SK-MEL-5 (cell line): Measurements from ENCODE around the gene RENBP. TPM values are rescaled to one million over a fixed set of nuclear protein-coding genes. Genes with fewer than 3 reads are reported as not detected.

Experiments used
- DNase-seq: peaks from one replicate; pipeline ENCODE4 v3.0.0-alpha.2; 2016; ENCODE audit warnings: low read depth, low spot score
- in situ Hi-C: cut with HindIII; loops from 2 replicates; pipeline ENCODE4 v1.10.0; 2016; ENCODE audit warnings: low sequenced_read_pairs, high pct_unique_total_duplicates, low pct_unique_long_range_greater_than_20kb
- small RNA-seq, 2 experiments: library from RNA; depleted of rRNA; stranded (forward); fragments of <200 nt; gene quantifications; one replicate each; pipeline ENCODE3, GENCODE V24; 2014
- total RNA-seq: library from RNA; depleted of rRNA; stranded (reverse); fragments of >200 nt; shearing (Covaris generic); gene quantifications from 2 replicates; pipeline ENCODE4 v1.2.3, GENCODE V29; 2014; rRNA removed

RENBP gene
- total RNA-seq, 1 experiment from 2014 or later, result 12.3 TPM

- no peak for DNase-seq
- in situ Hi-C loops, result no loop called here
Observed at GRCh38 chrX:153887385-153887784, 57.1 kb downstream of the RENBP start.

GRCh38 chrX:153886915-153887314 is 57.5 kb downstream of the RENBP start:
- no peak for DNase-seq
- in situ Hi-C loops, result no loop called here

GRCh38 chrX:153885968-153886903 is 58.2 kb downstream of the RENBP start, which contains the start of gene L1CAM:
L1CAM (minus strand) TSS chrX:153886173; CDS start chrX:153875836, 10,337 bp downstream.
- in situ Hi-C loops, result no loop called here
- peak; percentile 22 for DNase-seq

Small RNA genes lying within 50 kb of the gene (small RNA-seq; reads per million reads assigned to genes)
- 0 reads per million in 2 experiments for gene MIR3202-1

Other genes with a start within 250 kb of the RENBP start
- 363 and 424 TPM in 2 replicates for gene BCAP31, start 220.3 kb downstream of the RENBP start, total RNA-seq
- gene ABCD1, start 219.8 kb downstream of the RENBP start, total RNA-seq, result 39.1 and 43.5 TPM in 2 replicates
- gene PLXNB3, start 180.4 kb downstream of the RENBP start, total RNA-seq, result 2.7 and 4.8 TPM in 2 replicates
- 0.05 TPM in 1 of 2 replicates, not detected in the other for gene SRPK3, start 163.6 kb downstream of the RENBP start, total RNA-seq
- 87.1 and 93.3 TPM in 2 replicates for gene IDH3G, start 150.3 kb downstream of the RENBP start, total RNA-seq
- gene SSR4, start 150.0 kb downstream of the RENBP start, total RNA-seq, result 382 and 384 TPM in 2 replicates
- gene PDZD4, start 114.1 kb downstream of the RENBP start, total RNA-seq, result 14.6 and 15.2 TPM in 2 replicates
- 58.4 and 78.9 TPM in 2 replicates for gene L1CAM, start 58.5 kb downstream of the RENBP start, total RNA-seq
- 0.26 and 0.27 TPM in 2 replicates for gene AVPR2, start 40.0 kb downstream of the RENBP start, total RNA-seq
- gene ARHGAP4, start 18.4 kb downstream of the RENBP start, total RNA-seq, result 15.0 and 17.5 TPM in 2 replicates
- gene NAA10, start 9.6 kb downstream of the RENBP start, total RNA-seq, result 85.7 and 96.4 TPM in 2 replicates
- 22.6 and 23.3 TPM in 2 replicates for gene HCFC1, start 27.2 kb upstream of the RENBP start, total RNA-seq
- gene TMEM187, start 28.1 kb upstream of the RENBP start, total RNA-seq, result 5.8 and 7.6 TPM in 2 replicates
- gene IRAK1, start 75.3 kb upstream of the RENBP start, total RNA-seq, result 45.1 and 52.6 TPM in 2 replicates
- gene MECP2, start 153.1 kb upstream of the RENBP start, total RNA-seq, result 57.0 and 65.5 TPM in 2 replicates
- gene OPN1LW, start 199.6 kb upstream of the RENBP start, total RNA-seq, result not detected in 2 replicates
- gene OPN1MW, start 238.0 kb upstream of the RENBP start, total RNA-seq, result not detected in 2 replicates